CD14-positive monocyte (primary cell): ENCODE measurements around the gene NEUROD1. TPM values are rescaled to one million over a fixed set of nuclear protein-coding genes. Genes with fewer than 3 reads are reported as not detected.
A peak's percentile ranks its signal among the peaks of the same experiment; 100 is the strongest.

Source experiments
- DNase-seq, 3 donors: peaks; one replicate each; pipeline ENCODE4 v3.0.0-alpha.2; 2011 to 2022
- H2AFZ ChIP-seq: 2 replicates; pipeline ENCODE4 v1.6.0; 2012; ENCODE audit warnings: mild to moderate bottlenecking, low read depth, low read length, inconsistent platforms; ENCODE audit not compliant: insufficient read depth, poor library complexity, severe bottlenecking
- H3K27ac ChIP-seq, 2 donors: 1 replicate in 1 of 2; 2 replicates in 1 of 2; pipeline ENCODE4 v1.5.1; 2012 to 2013; ENCODE audit warnings: low read length in 2 of 2, control low read depth in 1 of 2, inconsistent platforms in 1 of 2, low read depth in 1 of 2, mild to moderate bottlenecking in 1 of 2
- H3K27me3 ChIP-seq, 2 donors: one replicate each; pipeline versions ENCODE4 v1.6.0 to v1.6.1; 2011 to 2013; ENCODE audit warnings: low read length in 2 of 2; ENCODE audit not compliant: control insufficient read depth in 2 of 2, insufficient read depth in 2 of 2
- H3K36me3 ChIP-seq, 2 donors: replicated peaks in 1 of 2; 1 replicate in 1 of 2; 2 replicates in 1 of 2; pipeline versions ENCODE4 v1.5.1 to v1.6.1; 2012 to 2013; ENCODE audit warnings: low read length in 2 of 2, control low read depth in 1 of 2, inconsistent platforms in 1 of 2, mild to moderate bottlenecking in 1 of 2; ENCODE audit not compliant: insufficient read depth in 2 of 2, control insufficient read depth in 1 of 2
- H3K4me1 ChIP-seq, 2 donors: 1 replicate in 1 of 2; 2 replicates in 1 of 2; pipeline versions ENCODE4 v1.5.1 to v1.6.1; 2012 to 2013; ENCODE audit warnings: low read length in 2 of 2, control low read depth in 1 of 2, inconsistent platforms in 1 of 2, mild to moderate bottlenecking in 1 of 2, moderate library complexity in 1 of 2; ENCODE audit not compliant: insufficient read depth in 2 of 2, control insufficient read depth in 1 of 2
- H3K4me2 ChIP-seq: replicated peaks from 2 replicates; pipeline ENCODE3; 2012; ENCODE audit warnings: low read length, moderate library complexity, mild to moderate bottlenecking; ENCODE audit not compliant: poor library complexity, severe bottlenecking; ENCODE audit errors: extremely low read depth
- H3K4me3 ChIP-seq, 3 experiments: fragments of 200-600 bp in 1 of 3; sonication (generic) in 1 of 3; replicated peaks in 1 of 3; 1 replicate in 2 of 3; 2 replicates in 1 of 3; pipeline ENCODE4 v1.5.1; 2011 to 2013; ENCODE audit warnings: low read length in 3 of 3, mild to moderate bottlenecking in 3 of 3, control low read depth in 2 of 3, low read depth in 2 of 3, inconsistent platforms in 1 of 3, moderate library complexity in 1 of 3
- H3K79me2 ChIP-seq: 2 replicates; pipeline ENCODE4 v1.6.0; 2012; ENCODE audit warnings: mild to moderate bottlenecking, control low read depth, inconsistent platforms, low read length, moderate library complexity; ENCODE audit not compliant: insufficient read depth
- H3K9ac ChIP-seq: 2 replicates; pipeline ENCODE4 v1.6.0; 2017; ENCODE audit warnings: low read length, mild to moderate bottlenecking; ENCODE audit not compliant: insufficient read depth, poor library complexity, severe bottlenecking
- H3K9me3 ChIP-seq, 2 donors: replicated peaks in 1 of 2; 1 replicate in 1 of 2; 2 replicates in 1 of 2; pipeline versions ENCODE4 v1.5.1 to v1.6.1; 2012 to 2013; ENCODE audit warnings: low read length in 2 of 2, control low read depth in 1 of 2; ENCODE audit not compliant: control insufficient read depth in 1 of 2, insufficient read depth in 1 of 2
- H4K20me1 ChIP-seq: 2 replicates; pipeline ENCODE4 v1.6.0; 2012; ENCODE audit warnings: mild to moderate bottlenecking, low read length, control low read depth, moderate library complexity; ENCODE audit not compliant: insufficient read depth
- H3K27ac Mint-ChIP-seq, 7 donors: one replicate each; pipeline ENCODE4 v1.8.0; 2020; ENCODE audit warnings: mild to moderate bottlenecking in 7 of 7, mixed read lengths in 7 of 7, moderate library complexity in 6 of 7, inconsistent platforms in 2 of 7
- H3K27me3 Mint-ChIP-seq, 3 donors: one replicate each; pipeline ENCODE4 v1.8.0; 2021 to 2022; ENCODE audit warnings: low read depth in 3 of 3, mild to moderate bottlenecking in 3 of 3, mixed read lengths in 3 of 3, moderate library complexity in 3 of 3, inconsistent platforms in 1 of 3
- H3K36me3 Mint-ChIP-seq, 2 donors: one replicate each; pipeline ENCODE4 v1.8.0; 2020; ENCODE audit warnings: mixed read lengths in 2 of 2, inconsistent platforms in 1 of 2, mild to moderate bottlenecking in 1 of 2
- H3K4me1 Mint-ChIP-seq: one replicate; pipeline ENCODE4 v1.8.0; 2020; ENCODE audit warnings: mild to moderate bottlenecking, mixed read lengths
- H3K4me3 Mint-ChIP-seq, 2 donors: one replicate each; pipeline ENCODE4 v1.8.0; 2020; ENCODE audit warnings: mild to moderate bottlenecking in 2 of 2, mixed read lengths in 2 of 2, moderate library complexity in 1 of 2
- H3K9me3 Mint-ChIP-seq, 7 donors: one replicate each; pipeline ENCODE4 v1.8.0; 2020 to 2022; ENCODE audit warnings: mixed read lengths in 7 of 7, mild to moderate bottlenecking in 6 of 7, moderate library complexity in 6 of 7, inconsistent platforms in 2 of 7
- WGBS: methylation state at CpG from one replicate; pipeline ENCODE4 v1.1.5; 2013; ENCODE audit warnings: missing lambda C conversion rate; ENCODE audit not compliant: insufficient coverage; 5-methylcytosine and 5-hydroxymethylcytosine counted together
- intact Hi-C, 2 donors: fragments of 100-400 bp; cut with micrococcal nuclease; formaldehyde crosslinking; loops; one replicate each; pipeline versions ENCODE4 v1.15.0 to v1.15.1; 2023
- polyA plus RNA-seq, 3 donors: library from polyadenylated mRNA; depleted of rRNA in 1 of 3; unstranded in 2 of 3; stranded (reverse) in 1 of 3; fragments of 300-500 nt in 2 of 3; fragments of >200 nt in 1 of 3; fragmentation: Illumina TruSeq in 2 of 3; gene quantifications; 1 replicate in 2 of 3; 2 replicates in 1 of 3; pipeline ENCODE4 v1.2.3, GENCODE V29; 2012 to 2021
- TF ChIP-seq, protein P1 (sequence below): fragments of 200-600 bp; IDR thresholded peaks from one replicate; pipeline ENCODE4 v1.8.0; 2022; ENCODE audit warnings: antibody characterized with exemption, mild to moderate bottlenecking

NEUROD1 gene
- polyA plus RNA-seq, 3 donors, result not detected

DNA sequence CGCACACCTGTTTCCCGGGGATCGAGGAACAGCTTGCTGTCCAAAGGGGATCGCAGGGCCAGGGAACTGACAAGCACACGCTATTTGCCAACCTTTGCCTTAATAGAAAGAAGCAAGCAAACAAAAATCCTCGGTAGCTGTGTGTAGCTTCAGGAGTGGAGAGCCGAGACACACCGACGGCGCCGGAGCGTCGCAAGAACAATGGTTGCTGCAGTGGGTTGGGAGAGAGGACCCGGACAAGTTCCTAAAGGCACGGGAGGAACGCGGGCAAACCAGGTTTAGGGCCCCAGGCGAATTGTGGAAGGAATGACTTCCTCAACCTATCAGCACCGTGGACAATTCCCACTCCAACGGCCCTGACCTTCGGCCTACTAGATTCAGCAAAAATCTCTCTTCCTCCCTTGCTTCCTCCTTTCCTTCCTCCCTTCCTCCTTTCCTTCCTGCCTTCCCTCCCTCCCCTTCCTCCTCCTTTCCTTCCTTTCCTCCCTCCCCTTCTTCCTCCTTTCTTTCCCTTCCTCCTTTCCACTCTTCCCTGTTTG is 4.9 kb upstream of the NEUROD1 start:
- H3K27me3 Mint-ChIP-seq, result peaks cover 71 to 81% (median 74%) of the 10 kb centered on the region in 3 donors
- H3K4me3 Mint-ChIP-seq, result peak overlapping the region in 1 of 2 donors; percentile 89
- no peak overlapping the region for H3K4me3 ChIP-seq
- DNase-seq, result no peak
- H3K4me2 ChIP-seq, result no peak overlapping the region
- no peaks in the 10 kb centered on the region for H3K36me3 ChIP-seq
- H3K36me3 Mint-ChIP-seq, result peaks cover 14 to 20% of the 10 kb centered on the region in 2 donors
- WGBS, result 4% methylated on average over 17 of the region's 21 CpGs
- no peak overlapping the region for H3K9ac ChIP-seq
- TF ChIP-seq, protein P1, sequence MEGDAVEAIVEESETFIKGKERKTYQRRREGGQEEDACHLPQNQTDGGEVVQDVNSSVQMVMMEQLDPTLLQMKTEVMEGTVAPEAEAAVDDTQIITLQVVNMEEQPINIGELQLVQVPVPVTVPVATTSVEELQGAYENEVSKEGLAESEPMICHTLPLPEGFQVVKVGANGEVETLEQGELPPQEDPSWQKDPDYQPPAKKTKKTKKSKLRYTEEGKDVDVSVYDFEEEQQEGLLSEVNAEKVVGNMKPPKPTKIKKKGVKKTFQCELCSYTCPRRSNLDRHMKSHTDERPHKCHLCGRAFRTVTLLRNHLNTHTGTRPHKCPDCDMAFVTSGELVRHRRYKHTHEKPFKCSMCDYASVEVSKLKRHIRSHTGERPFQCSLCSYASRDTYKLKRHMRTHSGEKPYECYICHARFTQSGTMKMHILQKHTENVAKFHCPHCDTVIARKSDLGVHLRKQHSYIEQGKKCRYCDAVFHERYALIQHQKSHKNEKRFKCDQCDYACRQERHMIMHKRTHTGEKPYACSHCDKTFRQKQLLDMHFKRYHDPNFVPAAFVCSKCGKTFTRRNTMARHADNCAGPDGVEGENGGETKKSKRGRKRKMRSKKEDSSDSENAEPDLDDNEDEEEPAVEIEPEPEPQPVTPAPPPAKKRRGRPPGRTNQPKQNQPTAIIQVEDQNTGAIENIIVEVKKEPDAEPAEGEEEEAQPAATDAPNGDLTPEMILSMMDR, result no peak
- H3K4me1 Mint-ChIP-seq, result peaks cover 46% of the 10 kb centered on the region
- peaks cover 14 to 40% of the 10 kb centered on the region in 2 donors for H3K9me3 ChIP-seq
- H3K9me3 Mint-ChIP-seq, result peaks cover 3 to 43% (median 38%) of the 10 kb centered on the region in 7 donors
- H3K79me2 ChIP-seq, result no peaks in the 10 kb centered on the region
- no peak overlapping the region for H2AFZ ChIP-seq
- H3K27me3 ChIP-seq, result peaks cover 68 to 73% of the 10 kb centered on the region in 2 donors
- H4K20me1 ChIP-seq, result no peaks in the 10 kb centered on the region
- H3K27ac ChIP-seq, result no peak overlapping the region
- intact Hi-C loops, result no loop called here
- H3K27ac Mint-ChIP-seq, result peak overlapping the region in 1 of 7 donors; percentile 39
- H3K4me1 ChIP-seq, result peaks cover 30 to 33% of the 10 kb centered on the region in 2 donors

DNA sequence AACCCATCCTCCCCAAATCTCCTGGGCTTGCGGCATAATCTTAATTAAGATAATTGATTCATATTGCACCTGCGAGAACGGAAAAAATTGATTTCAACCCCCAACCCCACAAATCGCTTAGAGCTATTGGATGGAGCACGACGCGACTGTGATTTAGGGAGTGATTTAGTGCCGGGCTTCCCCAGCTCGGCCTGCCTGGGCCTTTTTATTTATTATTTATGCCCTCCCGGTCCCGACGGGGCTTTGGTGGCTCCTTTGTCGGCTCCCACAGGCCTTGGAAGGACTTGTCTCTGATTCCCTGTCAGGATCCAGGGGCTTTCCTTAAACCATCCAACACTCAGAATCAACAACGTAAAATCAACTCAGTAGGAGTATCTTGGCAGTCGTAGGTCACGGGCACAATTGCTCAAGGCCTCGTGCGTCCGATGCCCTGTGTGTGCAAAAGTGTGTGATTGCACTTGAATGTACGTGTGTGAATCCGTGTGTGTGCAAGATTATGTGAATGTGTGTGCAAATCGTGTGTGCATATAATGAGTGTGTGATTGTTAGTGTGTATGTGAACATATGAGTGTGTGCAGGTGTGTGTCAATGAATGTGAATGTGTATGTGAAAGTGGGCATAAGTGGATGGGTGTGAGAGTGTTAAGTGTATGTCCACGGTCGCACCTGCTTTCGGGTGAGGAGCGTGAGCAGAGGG is 4.3 kb upstream of the NEUROD1 start:
- Mint-ChIP-seq H3K9me3 (peaks cover 3 to 43% (median 38%) of the 10 kb centered on the region in 7 donors), H3K4me1 (peaks cover 46% of the 10 kb centered on the region), H3K4me3 (peak overlapping the region in 1 of 2 donors; percentile 89), H3K27ac (peak overlapping the region in 2 of 7 donors; percentile 39 to 47), H3K36me3 (peaks cover 14 to 20% of the 10 kb centered on the region in 2 donors), H3K27me3 (peaks cover 77 to 87% (median 80%) of the 10 kb centered on the region in 3 donors)
- Histone ChIP-seq H3K36me3 (no peaks in the 10 kb centered on the region), H3K9me3 (peaks cover 14 to 45% of the 10 kb centered on the region in 2 donors), H2AFZ (no peak overlapping the region), H3K27me3 (peaks cover 74 to 79% of the 10 kb centered on the region in 2 donors), H3K9ac (no peak overlapping the region), H3K27ac (no peak overlapping the region), H3K4me1 (peaks cover 31 to 34% of the 10 kb centered on the region in 2 donors), H4K20me1 (no peaks in the 10 kb centered on the region), H3K4me2 (no peak overlapping the region), H3K4me3 (no peak overlapping the region), H3K79me2 (no peaks in the 10 kb centered on the region)
- DNase-seq, result no peak
- WGBS, result 13% methylated on average over 16 of the region's 26 CpGs
- TF ChIP-seq, protein P1, result no peak
- intact Hi-C loops, result no loop called here
